HG03103 (cell line): Measurements from ENCODE around the gene BTRC.
"Not testable (repeated sequence)": the region's sequence is repeated elsewhere in the genome, so short reads cannot be mapped to it uniquely, and the experiment has no call there.

Experiments used
- ATAC-seq: cut with Tn5 transposase; IDR thresholded peaks from one replicate; pipeline ENCODE4 v1.9.1; 2021; ENCODE audit warnings: low read depth; ENCODE audit not compliant: unreplicated experiment

Gene BTRC

DNA sequence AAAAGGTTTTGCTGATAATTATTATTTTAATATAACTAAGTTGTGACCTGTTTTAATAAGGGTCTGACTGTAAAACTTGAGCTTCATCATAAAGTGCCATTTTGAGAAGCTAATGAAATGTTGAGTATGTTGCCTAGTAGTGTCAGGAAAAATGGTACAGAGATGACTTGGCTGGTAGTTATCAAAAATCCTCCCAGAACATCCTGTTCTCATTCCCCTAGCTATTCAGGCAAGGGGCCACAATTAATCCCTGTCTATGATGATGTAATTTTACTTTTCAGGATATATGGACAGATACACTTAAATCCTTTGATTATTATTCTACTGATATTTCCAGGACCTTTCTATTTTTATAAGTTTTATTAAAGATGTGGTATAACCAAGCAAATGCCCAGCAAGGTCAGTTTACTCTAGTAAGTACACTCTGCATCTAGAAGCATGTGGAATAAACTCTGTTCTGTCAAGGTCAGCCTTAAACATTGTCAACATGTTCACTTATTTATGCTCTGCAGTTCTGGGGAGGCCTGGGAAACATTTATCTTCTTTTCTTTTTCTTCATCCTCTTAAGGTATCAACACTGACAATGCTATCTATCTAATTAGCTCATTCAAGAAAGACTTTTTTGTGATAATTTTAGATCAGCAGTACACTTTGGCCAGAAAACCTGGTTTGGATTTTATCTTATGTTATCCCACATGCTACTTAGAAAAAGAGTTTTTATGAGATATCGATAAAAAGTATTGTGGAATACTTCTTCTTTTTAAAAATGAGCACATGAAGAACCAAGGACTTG, 32.1 kb downstream of the BTRC start:
- no peak for ATAC-seq

GRCh38 chr10:101386659-101387259, 32.8 kb downstream of the BTRC start:
- ATAC-seq, result no peak

DNA sequence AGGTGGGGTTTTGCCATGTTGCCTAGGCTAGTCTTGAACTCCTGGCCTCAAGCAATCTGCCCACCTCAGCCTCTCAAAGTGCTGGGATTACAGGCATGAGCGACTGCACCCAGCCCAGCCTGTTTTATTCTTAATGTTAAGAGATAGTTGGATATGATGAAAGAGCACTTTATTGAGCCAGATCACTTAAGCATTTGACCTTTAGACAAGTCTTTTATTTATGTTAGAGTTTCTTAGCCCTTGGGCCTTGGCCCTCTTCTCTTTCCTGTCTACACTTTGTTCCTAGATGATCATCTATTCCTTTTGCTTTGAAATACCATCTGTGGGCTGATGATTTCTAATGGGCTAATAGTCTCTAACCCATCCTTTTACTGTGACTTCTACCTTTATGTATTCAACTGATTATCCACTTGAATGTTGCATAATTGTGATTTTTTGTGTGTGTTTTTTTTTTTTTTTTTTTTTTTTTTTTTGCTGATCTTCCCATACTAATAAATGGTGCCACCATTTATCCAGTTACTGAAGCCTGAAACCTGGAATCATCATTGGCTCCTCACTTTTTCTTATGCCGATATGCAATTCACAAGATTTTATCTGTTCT, 34.8 kb downstream of the BTRC start:
- ATAC-seq, result no peak

DNA sequence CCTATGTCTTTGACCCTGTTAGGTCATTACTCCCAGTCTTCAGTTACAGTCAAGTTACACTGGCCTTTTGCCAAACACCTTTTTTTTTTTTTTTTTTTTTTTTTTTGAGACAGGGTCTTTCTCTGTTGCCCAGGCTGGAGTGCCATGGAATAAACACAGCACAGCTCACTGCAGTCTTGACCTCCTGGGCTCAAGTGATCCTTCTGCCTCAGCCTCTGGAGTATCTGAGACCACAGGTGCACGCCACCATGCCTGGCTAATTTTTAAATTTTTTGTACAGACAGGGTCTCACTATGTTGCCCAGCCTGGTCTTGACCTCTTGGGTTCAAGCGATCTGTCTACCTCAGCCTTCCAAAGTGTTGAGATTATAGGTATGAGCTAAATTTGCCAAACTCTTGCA, 35.6 kb downstream of the BTRC start:
- not testable (repeated sequence) for ATAC-seq

DNA sequence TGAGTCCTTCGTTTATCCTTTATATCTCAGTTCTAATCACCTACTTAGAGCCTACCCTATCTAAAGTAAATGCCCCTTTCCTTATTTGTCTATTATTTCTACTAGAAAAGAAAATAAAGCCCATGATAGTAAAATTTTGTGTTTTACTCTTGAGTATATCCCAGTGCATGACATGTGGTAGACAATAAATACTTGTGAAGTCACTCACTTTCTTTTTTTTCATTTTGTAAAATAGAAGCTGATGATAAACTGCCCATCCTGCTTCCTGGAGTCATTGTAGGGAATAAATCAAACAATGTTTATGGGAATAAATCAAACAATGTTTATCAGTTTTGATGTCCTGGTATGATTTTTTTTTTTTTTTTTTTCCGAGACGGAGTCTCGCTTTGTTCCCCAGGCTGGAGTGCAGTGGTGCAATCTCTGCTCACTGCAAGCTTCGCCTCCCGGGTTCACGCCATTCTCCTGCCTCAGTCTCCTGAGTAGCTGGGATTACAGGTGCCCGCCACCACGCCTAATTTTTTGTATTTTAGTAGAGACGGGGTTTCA, 36.1 kb downstream of the BTRC start:
- ATAC-seq, result no peak

GRCh38 chr10:101393378-101393777, 39.4 kb downstream of the BTRC start:
- no peak for ATAC-seq

- ATAC-seq, result no peak
These were observed 40.7 kb downstream of the BTRC start for GRCh38 chr10:101394524-101395133.

- ATAC-seq, result no peak
These were observed 43.2 kb downstream of the BTRC start for GRCh38 chr10:101397140-101397539.

GRCh38 chr10:101400585-101400984, 46.6 kb downstream of the BTRC start:
- ATAC-seq, result no peak

DNA sequence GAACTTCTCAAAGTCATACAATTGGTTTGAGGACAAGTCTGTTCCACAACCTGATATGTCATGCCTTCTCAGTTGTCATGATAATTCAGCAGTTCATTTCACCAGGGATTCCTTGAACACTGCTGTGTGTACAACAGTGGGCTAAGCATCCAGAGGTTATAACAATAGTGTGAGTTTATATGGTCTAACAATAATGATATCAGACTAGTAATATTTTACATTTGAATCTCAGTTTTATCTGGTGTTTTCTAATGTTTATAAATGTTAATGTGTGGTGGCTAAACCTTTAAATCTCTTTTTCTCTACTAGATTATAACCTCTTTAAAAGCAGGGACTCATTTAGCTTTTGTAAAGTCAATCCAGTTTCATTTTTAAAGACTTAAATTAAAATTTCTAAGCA, 48.7 kb downstream of the BTRC start:
- ATAC-seq, result no peak

- no peak for ATAC-seq
These were observed 49.2 kb downstream of the BTRC start for GRCh38 chr10:101403161-101403560.

- no peak for ATAC-seq
These were observed 51.0 kb downstream of the BTRC start for GRCh38 chr10:101405001-101405400.

DNA sequence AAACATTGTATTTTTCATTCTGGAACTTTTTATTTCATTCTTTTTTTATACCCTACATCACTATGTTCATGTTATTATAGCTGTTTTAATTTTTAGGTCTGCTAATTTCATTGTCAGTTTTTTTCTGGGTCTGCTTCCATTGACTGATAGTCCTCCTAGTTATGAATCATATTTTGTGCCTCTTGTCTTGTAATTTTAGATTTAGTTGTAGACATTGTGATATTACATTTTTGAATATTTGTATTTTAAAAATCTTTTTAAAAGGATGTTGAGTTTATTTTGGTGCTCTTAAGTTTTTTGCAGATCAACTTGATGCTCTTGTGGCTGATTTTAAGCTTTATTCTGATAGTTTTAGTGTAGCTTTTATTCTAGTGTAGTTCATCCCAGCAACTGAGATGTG, 57.6 kb downstream of the BTRC start:
- no peak for ATAC-seq

DNA sequence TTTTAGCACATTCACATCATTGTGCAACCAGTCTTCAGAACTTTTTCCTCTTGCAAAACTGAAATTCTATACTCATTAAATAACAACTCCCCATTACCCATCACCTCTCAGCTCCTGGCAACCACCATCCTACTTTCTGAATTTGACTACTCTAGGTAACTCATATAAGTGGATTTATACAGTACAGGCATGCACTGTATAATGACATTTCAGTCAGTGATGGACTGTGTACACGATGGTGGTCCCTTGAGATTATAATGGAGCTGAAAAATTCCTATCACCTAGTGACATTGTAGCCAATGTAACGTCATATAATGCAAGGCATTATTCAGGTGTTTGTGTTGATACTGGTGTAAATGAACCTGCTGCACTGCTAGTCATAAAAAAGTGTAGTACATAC, 60.1 kb downstream of the BTRC start:
- no peak for ATAC-seq

DNA sequence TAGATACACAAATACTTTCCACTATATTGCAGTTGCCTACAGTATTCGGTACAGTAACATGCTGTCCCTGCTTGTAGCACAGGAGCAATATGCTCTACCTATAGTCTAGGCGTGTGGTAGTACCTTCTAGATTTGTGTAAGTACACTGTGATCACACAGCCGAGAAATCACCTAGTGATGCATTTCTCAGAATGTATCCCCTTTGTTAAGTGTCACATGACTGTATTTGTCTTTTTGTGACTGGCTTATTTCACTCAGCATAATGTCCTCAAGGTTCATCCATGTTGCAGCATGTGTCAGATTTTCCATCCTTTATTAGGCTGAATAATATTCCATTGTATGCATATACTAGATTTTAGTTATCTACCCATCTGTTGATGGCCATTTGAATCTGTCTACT, 61.9 kb downstream of the BTRC start:
- no peak for ATAC-seq

- ATAC-seq, result not testable (repeated sequence)
These were observed 68.0 kb downstream of the BTRC start for GRCh38 chr10:101421967-101422366.

GRCh38 chr10:101425535-101425934, 71.6 kb downstream of the BTRC start:
- no peak for ATAC-seq

DNA sequence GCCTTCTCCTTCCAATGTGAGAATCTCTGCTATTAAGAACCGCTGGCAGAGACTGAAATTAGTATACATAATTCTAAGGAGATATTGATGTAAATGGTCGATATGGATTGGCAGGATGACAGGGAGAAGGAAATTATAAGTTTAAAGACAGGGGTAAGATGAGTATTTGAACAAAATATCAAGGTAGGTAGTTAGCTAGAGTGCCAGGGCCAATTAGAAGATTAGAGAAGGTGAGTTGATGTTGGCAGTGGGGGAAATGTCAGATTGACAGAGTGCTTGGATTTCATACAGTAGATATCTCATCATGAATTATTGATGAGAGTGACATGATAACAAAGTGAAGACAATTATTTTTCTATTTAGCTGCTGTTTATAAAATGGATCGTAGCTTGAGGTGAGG, 74.1 kb downstream of the BTRC start:
- ATAC-seq, result no peak

- no peak for ATAC-seq
These were observed 75.5 kb downstream of the BTRC start for GRCh38 chr10:101429423-101429822.

DNA sequence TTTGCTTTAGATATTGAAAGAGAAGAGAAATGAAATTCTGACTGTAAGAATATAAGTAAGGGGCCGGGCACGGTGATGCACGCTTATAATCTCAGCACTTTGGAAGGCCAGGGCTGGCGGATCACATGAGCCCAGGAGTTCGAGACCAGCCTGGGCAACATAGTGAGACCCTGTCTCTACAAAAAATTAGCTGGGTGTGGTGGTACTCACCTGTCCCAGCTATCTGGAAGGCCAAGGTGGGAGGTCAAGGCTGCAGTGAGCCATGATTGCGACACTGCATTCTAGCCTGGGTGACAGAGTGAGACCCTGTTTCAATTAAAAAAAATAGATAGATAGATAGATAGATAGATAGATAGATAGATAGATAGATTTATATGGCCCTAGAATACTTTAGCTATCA, 82.3 kb downstream of the BTRC start:
- ATAC-seq, result no peak

- no peak for ATAC-seq
These were observed 85.0 kb downstream of the BTRC start for GRCh38 chr10:101438881-101439391.
